Activated T-cell treated with anti-CD3 and anti-CD28 coated beads, Interleukin-2, amount 50 U/mL, for 4 hours (primary cell): ENCODE data around the gene LTC4S. TPM values are rescaled to one million over a fixed set of nuclear protein-coding genes. Genes with fewer than 3 reads are reported as not detected.

Experiments used
- ATAC-seq, 2 donors: fragments of 200-7000 bp; cut with Tn5 transposase; one replicate each; pipeline ENCODE4 v1.10.0; 2021
- DNase-seq: peaks from one replicate; pipeline ENCODE4 v3.0.0-alpha.2; 2020
- H3K27me3 Mint-ChIP-seq: one replicate; pipeline ENCODE4 v1.8.0; 2021; ENCODE audit warnings: low read depth, mixed read lengths
- H3K36me3 Mint-ChIP-seq: one replicate; pipeline ENCODE4 v1.8.0; 2022; ENCODE audit warnings: mixed read lengths; ENCODE audit not compliant: insufficient read depth
- H3K4me1 Mint-ChIP-seq: one replicate; pipeline ENCODE4 v1.8.0; 2021; ENCODE audit warnings: low read depth, mixed read lengths
- H3K4me3 Mint-ChIP-seq: one replicate; pipeline ENCODE4 v1.8.0; 2021; ENCODE audit warnings: mild to moderate bottlenecking, moderate library complexity, mixed read lengths
- H3K9me3 Mint-ChIP-seq: one replicate; pipeline ENCODE4 v1.8.0; 2021; ENCODE audit warnings: mixed read lengths
- total RNA-seq, 3 donors: library from RNA; stranded (reverse); gene quantifications; one replicate each; pipeline ENCODE4 v1.2.1, GENCODE V29; 2021

Gene LTC4S
- total RNA-seq, 3 donors from 2014 or later = 0.37 to 2.3 (median 0.61) TPM

GRCh38 chr5:179765400-179765799, 28.4 kb upstream of the LTC4S start:
- no peaks in the 10 kb centered on the region for H3K9me3 Mint-ChIP-seq
- H3K4me1 Mint-ChIP-seq = peaks cover 31% of the 10 kb centered on the region
- no peak for ATAC-seq
- no peaks in the 10 kb centered on the region for H3K27me3 Mint-ChIP-seq
- H3K4me3 Mint-ChIP-seq = no peak overlapping the region
- peaks cover 17% of the 10 kb centered on the region for H3K36me3 Mint-ChIP-seq
- no peak for DNase-seq

DNA sequence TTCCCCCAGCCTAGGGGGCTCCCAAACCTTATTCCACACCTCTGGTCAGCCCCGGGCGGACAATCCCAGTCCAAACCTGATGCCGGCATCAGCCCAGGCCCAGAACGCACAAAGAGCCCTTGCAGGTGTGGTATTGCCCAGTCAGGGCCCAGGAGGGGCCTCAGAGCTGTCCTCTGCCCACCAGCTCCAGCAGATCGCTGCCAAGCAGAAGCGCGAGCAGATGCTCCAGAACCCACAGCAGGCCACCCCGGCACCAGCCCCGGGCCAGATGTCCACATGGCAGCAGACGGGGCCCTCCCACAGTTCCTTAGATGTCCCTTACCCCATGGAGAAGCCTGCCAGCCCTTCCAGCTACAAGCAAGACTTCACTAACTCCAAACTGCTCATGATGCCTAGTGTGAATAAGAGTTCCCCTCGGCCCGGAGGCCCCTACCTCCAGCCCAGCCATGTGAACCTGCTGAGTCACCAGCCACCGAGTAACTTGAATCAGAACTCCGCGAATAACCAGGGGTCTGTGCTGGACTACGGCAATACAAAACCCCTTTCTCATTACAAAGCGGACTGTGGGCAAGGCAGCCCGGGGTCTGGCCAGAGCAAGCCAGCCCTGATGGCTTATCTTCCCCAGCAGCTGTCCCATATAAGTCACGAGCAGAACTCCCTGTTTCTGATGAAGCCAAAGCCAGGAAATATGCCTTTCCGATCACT, 27.6 kb upstream of the LTC4S start:
- Mint-ChIP-seq H3K36me3 (peaks cover 23% of the 10 kb centered on the region), H3K4me3 (no peak overlapping the region), H3K4me1 (peaks cover 26% of the 10 kb centered on the region), H3K27me3 (no peaks in the 10 kb centered on the region), H3K9me3 (no peaks in the 10 kb centered on the region)
- ATAC-seq (no peak), DNase-seq (no peak)

DNA sequence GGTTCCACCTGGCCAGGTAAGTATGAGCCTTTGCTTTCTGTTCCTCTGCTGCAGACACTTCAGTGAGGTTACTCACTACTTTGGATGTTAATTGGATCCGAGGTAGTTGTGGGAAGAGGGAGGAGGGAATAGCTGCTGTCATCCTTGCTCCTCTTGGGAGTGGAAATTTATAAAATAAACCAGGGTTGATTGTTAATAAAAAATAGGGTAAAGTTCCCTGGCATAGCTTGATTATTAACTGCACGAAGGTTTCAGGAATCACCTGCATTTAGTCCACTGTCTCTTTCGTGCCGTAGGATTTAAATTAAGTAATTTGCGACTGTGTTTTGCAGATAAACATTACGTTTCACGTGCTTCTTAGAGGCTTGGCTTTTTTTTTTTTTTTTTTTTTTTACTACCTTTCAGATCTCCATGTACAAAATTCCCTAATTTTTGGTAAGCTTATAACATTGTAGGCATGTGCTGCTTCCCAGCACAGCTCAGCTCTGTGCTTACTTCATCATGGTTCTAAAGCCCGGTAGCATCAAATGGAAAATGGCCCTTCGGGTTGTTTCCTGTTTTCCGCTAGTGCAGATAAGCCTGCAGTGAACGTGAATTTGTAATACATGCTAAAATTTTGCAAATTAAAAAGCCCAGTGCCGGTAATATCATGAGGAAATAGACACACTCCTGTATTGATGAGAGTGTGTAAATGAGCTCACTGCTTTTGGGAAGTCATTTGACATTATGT, 26.9 kb upstream of the LTC4S start:
- H3K36me3 Mint-ChIP-seq = peaks cover 23% of the 10 kb centered on the region
- peaks cover 21% of the 10 kb centered on the region for H3K4me1 Mint-ChIP-seq
- no peaks in the 10 kb centered on the region for H3K27me3 Mint-ChIP-seq

DNA sequence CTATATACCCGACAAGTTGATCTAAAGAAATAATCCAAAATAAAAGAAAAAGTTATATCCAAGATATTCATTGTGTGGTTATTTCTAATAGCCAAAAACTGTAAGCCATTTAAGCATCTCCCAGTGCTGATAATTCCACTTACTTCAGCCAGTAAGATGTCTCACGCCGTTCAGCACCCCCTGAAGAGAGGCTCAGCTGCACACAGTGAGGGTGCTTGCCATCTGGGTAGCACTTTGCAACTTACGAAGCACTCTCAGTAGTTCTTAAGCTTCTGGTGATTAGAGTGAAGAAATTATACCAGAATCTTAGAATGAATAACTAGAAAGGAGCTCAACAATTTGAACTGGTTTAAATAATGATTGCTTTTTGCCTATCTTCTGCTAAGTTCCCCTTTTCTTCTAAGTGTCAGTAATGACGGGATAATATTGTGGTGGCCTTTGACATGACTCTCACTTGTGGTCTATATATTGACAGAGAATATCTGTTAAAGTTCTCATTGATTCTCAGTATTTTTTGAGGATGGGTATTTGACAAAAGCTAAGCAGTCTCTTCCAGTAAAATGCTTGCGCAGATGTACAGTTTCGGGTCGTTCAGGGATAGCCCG, 26.2 kb upstream of the LTC4S start:
- no peaks in the 10 kb centered on the region for H3K27me3 Mint-ChIP-seq
- DNase-seq (no peak), ATAC-seq (no peak)
- H3K4me1 Mint-ChIP-seq = peaks cover 15% of the 10 kb centered on the region
- H3K9me3 Mint-ChIP-seq = no peaks in the 10 kb centered on the region
- H3K36me3 Mint-ChIP-seq = peaks cover 25% of the 10 kb centered on the region
- no peak overlapping the region for H3K4me3 Mint-ChIP-seq

More for the DNA sequence above, 26.9 kb upstream of the LTC4S start:
- Mint-ChIP-seq H3K4me3 (no peak overlapping the region), H3K9me3 (no peaks in the 10 kb centered on the region)
- no peak for ATAC-seq
- DNase-seq = no peak

DNA sequence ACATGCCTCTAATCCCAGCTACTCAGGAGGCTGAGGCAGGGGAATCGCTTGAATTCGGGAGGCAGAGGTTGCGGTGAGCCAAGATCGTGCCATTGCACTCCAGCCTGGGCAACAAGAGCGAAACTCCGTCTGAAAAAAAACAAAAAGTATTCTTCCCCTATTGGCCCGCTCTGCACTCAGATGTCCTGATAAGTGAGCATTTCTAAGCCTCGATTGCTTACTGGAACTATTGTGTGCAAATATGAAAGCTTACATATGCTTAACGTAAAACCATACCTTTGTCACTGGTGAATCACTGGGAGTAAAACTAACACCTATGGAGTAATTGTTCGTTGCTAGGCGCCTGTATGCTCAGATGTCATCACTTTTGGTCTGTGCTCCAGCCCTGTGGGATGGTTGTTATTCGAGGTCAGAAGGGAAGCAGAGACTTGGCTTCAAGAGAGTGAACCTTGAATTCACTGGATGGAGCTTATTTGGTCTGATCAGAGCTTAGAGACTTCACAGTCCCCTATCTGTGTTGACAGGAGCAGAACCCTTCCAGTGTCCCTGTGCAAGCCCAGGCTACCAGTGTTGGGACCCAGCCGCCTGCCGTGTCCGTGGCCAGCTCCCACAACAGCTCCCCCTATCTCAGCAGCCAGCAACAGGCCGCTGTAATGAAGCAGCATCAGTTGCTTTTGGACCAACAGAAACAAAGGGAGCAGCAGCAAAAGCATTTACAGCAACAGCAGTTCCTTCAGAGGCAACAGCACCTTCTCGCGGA, 25.3 kb upstream of the LTC4S start:
- DNase-seq (no peak), ATAC-seq (peak; percentile 86 to 95)
- peaks cover 32% of the 10 kb centered on the region for H3K36me3 Mint-ChIP-seq
- peaks cover 6% of the 10 kb centered on the region for H3K4me1 Mint-ChIP-seq
- no peaks in the 10 kb centered on the region for H3K27me3 Mint-ChIP-seq
- no peak overlapping the region for H3K4me3 Mint-ChIP-seq
- no peaks in the 10 kb centered on the region for H3K9me3 Mint-ChIP-seq

DNA sequence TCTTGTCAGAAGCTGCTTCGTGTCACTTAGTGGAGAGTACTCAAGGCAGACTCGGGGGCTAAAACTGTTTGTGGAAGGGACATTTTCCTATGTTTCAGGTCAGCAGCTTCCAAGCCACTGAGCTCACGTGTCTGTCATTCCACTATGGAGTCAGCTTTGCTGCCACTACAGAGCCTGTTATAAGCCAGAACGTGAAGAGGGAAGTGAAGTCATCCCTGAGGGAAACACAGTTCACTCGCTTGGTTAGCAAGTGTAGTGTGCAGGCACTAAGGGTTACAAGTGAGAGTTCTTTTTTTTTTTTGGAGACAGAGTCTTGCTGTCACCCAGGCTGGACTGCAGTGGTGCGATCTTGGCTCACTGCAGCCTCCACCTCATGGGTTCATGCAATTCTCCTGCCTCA, 24.5 kb upstream of the LTC4S start:
- no peaks in the 10 kb centered on the region for H3K27me3 Mint-ChIP-seq
- H3K4me3 Mint-ChIP-seq = no peak overlapping the region
- peaks cover 5% of the 10 kb centered on the region for H3K4me1 Mint-ChIP-seq
- no peak for DNase-seq
- H3K9me3 Mint-ChIP-seq = no peaks in the 10 kb centered on the region
- no peak for ATAC-seq
- peaks cover 38% of the 10 kb centered on the region for H3K36me3 Mint-ChIP-seq

GRCh38 chr5:179769796-179770195, 24.0 kb upstream of the LTC4S start:
- ATAC-seq (no peak), DNase-seq (no peak)
- Mint-ChIP-seq H3K36me3 (peaks cover 38% of the 10 kb centered on the region), H3K4me3 (no peak overlapping the region), H3K27me3 (no peaks in the 10 kb centered on the region), H3K9me3 (no peaks in the 10 kb centered on the region), H3K4me1 (peaks cover 5% of the 10 kb centered on the region)

GRCh38 chr5:179771311-179771895, 22.4 kb upstream of the LTC4S start:
- Mint-ChIP-seq H3K36me3 (peaks cover 39% of the 10 kb centered on the region), H3K4me3 (no peak overlapping the region)

DNA sequence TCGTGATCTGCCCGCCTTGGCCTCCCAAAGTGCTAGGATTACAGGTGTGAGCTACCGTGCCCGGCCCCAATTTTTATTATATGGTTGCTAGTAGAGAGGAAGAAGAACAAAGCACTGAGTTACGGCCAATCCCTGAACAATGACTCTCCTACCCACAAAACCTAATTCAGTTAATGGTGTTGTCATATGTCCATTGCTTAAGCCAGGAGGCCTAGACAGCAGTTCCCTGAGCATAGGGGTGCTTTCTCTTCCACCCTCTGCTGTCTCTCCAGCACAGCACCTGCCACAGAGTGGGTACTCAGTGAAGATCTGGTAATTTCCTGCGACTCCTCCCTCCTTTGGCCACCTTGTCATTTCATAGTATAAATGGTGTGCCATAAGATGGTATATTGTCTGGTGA, 21.4 kb upstream of the LTC4S start:
- H3K4me1 Mint-ChIP-seq = no peaks in the 10 kb centered on the region
- H3K27me3 Mint-ChIP-seq = no peaks in the 10 kb centered on the region
- no peak overlapping the region for H3K4me3 Mint-ChIP-seq
- H3K36me3 Mint-ChIP-seq = peaks cover 37% of the 10 kb centered on the region
- no peak for ATAC-seq
- H3K9me3 Mint-ChIP-seq = no peaks in the 10 kb centered on the region
- no peak for DNase-seq

More at GRCh38 chr5:179771311-179771895, 22.4 kb upstream of the LTC4S start:
- Mint-ChIP-seq H3K27me3 (no peaks in the 10 kb centered on the region), H3K4me1 (no peaks in the 10 kb centered on the region), H3K9me3 (no peaks in the 10 kb centered on the region)
- ATAC-seq = no peak
- no peak for DNase-seq

GRCh38 chr5:179773686-179774040, 20.1 kb upstream of the LTC4S start:
- no peak for ATAC-seq
- Mint-ChIP-seq H3K4me3 (no peak overlapping the region), H3K9me3 (no peaks in the 10 kb centered on the region), H3K27me3 (no peaks in the 10 kb centered on the region), H3K36me3 (peaks cover 40% of the 10 kb centered on the region), H3K4me1 (no peaks in the 10 kb centered on the region)
- no peak for DNase-seq

- no peaks in the 10 kb centered on the region for H3K27me3 Mint-ChIP-seq
- H3K9me3 Mint-ChIP-seq = no peaks in the 10 kb centered on the region
- peaks cover 35% of the 10 kb centered on the region for H3K36me3 Mint-ChIP-seq
- ATAC-seq (no peak), DNase-seq (no peak)
- H3K4me3 Mint-ChIP-seq = no peak overlapping the region
- H3K4me1 Mint-ChIP-seq = no peaks in the 10 kb centered on the region
These were observed 19.3 kb upstream of the LTC4S start for GRCh38 chr5:179774442-179774841.

DNA sequence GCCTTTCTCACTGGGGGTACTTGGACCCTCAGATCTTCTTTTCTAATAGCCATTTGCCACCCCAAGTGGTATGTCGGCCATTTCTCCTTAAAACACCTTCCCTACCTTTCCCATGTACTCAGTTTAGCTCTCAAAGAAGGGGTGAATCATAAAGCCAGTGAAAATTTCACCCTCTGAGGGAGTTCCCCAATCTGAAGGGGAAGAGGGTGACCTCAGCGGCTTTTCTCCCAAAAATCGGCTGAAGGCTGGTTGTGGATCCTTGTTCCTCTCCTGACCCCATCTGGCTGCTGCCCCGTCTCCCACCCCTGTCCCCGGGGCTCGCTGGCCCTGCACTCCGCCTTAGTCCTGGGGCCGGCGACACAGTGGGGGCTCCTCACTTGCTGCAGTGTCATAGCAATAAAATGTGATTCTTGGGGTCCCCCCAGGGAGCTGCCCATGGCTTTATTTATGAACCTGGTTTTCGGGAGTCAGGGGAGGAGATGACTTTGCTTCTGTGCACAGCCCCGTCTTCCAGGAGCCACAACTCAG, 17.3 kb upstream of the LTC4S start:
- Mint-ChIP-seq H3K9me3 (no peaks in the 10 kb centered on the region), H3K4me1 (no peaks in the 10 kb centered on the region), H3K36me3 (peaks cover 34% of the 10 kb centered on the region), H3K4me3 (no peak overlapping the region), H3K27me3 (no peaks in the 10 kb centered on the region)
- no peak for ATAC-seq
- no peak for DNase-seq

- no peaks in the 10 kb centered on the region for H3K4me1 Mint-ChIP-seq
- ATAC-seq (no peak), DNase-seq (no peak)
- no peaks in the 10 kb centered on the region for H3K27me3 Mint-ChIP-seq
- no peak overlapping the region for H3K4me3 Mint-ChIP-seq
- H3K36me3 Mint-ChIP-seq = peaks cover 33% of the 10 kb centered on the region
- H3K9me3 Mint-ChIP-seq = no peaks in the 10 kb centered on the region
These were observed 16.3 kb upstream of the LTC4S start for GRCh38 chr5:179777456-179777855.

GRCh38 chr5:179777909-179778308, 15.9 kb upstream of the LTC4S start:
- no peaks in the 10 kb centered on the region for H3K9me3 Mint-ChIP-seq
- peaks cover 31% of the 10 kb centered on the region for H3K36me3 Mint-ChIP-seq
- no peaks in the 10 kb centered on the region for H3K4me1 Mint-ChIP-seq
- ATAC-seq = no peak
- H3K4me3 Mint-ChIP-seq = no peak overlapping the region
- DNase-seq = no peak
- H3K27me3 Mint-ChIP-seq = no peaks in the 10 kb centered on the region
